GM18499 (cell line): ENCODE results near the gene ZBED4.
"Not testable (repeated sequence)": the region's sequence is repeated elsewhere in the genome, so short reads cannot be mapped to it uniquely, and the experiment has no call there.

Experiments
- ATAC-seq: cut with Tn5 transposase; IDR thresholded peaks from one replicate; pipeline ENCODE4 v1.9.1; 2021; ENCODE audit warnings: moderate number of reproducible peaks; ENCODE audit not compliant: insufficient read depth, unreplicated experiment

Gene ZBED4

DNA sequence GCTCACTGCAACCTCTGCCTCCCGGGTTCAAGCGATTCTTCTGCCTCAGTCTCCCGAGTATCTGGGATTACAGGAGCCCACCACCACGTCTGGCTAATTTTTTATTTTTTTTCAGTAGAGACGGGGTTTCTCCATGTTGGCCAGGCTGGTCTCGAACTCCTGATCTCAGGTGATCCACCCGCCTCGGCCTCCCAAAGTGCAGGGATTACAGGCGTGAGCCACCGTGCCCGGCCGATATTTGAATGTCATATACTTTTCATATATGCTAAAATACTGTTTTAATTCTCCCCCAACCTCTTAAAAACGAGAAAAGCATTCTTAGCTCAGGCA lies 1.1 kb upstream of the ZBED4 start:
- not testable (repeated sequence) for ATAC-seq

- ATAC-seq: peak; percentile 10
Measured at GRCh38 chr22:49853981-49854831, 562 bp downstream of the ZBED4 start.

DNA sequence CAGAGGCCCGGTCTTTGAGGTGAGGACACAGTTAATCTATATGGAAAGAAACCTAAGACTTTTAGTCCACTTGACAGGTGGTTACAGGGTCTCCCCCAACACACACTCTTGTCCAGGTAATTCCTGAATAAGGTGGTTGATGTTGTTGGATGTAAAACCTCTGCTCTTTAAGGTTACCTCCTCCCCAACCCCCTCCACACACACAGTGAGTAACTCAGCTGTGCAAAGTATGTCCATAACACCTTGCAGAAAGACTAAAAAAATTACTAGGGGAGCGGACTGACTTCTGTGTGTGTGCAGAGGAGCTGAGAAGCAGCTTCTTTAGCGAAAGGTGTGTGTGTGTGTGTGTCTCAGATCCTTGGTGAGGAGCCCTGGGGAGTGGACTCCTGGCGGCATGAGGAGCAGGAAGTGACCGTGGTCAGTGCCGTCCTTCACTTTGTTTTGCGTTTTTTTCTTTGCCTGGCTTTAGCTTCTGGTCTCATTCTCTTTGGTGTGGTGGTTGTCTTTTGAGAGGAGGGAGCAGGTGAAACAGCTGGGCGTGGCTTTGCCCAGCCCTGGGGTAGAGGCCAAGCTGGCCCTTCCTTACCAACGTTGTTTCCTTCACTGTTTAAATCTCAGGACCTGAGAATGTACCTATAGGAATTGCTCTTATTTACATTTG lies 1.7 kb downstream of the ZBED4 start:
- ATAC-seq: no peak

GRCh38 chr22:49856343-49856742 lies 2.7 kb downstream of the ZBED4 start:
- ATAC-seq: no peak

DNA sequence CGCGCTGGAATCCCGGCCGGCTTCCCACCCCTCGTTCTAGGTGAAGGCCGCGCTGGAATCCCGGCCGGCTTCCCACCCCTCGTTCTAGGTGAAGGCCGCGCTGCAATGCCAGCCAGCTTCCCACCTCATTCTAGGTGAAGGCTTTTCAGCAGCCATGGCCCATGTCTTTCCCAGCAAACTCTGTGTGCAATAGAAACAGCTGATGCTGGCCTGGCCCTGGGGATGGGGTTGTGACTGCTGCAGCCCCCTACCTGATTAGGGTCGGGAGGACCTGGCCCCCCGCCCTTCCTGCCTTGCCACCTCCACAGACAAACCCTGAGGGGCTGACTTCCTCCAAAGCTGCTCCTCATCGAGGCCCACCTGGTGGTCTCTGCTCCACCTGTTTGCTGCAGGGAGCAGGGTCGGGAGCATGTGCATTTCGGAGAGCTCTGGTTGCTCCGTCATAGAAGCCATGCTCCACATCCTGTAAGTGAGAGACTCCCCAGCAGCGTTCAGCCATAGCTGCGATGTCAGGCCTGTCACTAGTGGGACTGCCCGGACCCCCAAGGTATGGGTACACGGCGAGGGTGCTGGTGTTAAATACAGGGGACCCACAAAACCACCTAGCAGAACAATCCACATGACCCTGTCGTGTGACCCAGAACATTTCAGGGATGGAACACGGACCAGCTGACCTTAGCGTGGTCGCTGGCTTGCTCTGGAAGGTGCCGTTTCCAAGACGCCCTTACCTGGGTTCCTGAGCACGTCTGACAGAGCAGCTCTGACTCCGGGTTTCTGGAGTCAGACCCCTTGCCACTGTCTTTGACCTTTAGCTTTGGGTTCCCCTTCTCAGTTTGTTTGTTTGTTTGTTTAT lies 3.3 kb downstream of the ZBED4 start:
- no peak for ATAC-seq

GRCh38 chr22:49858827-49859226 lies 5.2 kb downstream of the ZBED4 start:
- ATAC-seq: no peak

DNA sequence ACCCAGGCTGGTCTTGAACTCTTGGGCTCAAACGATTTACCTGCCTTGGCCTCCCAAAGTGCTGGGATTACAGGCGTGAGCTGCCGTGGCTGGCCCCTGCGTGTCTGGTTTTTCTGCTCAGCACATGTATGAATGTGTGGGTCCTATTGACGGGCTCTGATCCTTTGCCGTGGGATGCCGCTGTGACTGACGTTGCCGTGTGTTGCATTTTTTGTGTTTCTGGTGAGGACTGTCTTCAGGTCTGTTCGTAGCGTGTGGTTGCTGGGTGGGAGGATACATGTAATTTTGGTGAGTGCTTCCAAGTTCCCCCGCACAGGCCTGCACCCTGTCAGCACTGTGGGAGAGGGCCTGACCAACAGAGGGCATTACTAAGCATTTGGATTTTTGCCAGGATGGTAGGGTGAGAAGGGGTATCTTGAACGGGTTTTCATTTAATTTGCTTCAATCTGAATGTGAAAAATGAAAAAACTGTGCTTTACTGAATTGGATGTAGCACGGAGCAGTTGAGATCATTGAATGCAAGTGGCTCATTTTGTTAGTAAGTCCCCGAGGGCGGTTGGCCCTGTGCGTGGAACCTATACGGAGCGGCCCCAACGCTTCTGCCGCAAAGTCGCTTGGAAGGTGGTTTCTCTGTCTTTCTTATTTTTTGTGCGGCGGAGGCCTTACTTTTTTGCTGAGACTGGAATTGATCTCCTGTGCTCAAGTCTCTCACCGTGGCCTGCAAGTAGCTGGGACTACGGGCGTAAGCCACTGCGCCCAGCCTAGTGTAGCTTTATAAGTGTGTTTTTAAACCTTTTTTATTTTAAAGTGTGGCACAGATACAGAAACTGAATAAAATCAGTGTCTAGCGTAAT lies 8.2 kb downstream of the ZBED4 start:
- ATAC-seq: no peak

DNA sequence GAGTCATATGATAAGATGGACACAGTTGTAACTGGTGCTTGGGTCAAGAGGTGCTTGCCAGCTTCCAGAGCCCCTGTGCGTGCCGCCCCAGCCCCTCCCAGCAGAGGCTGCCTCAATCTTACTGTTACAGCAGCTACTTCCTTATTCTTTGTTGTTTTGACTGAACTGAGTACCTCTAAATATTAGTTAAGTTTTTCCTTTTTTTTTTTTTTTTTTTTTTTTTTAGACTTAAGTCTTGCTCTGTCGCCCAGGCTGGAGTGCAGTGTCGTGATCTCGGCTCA lies 8.8 kb downstream of the ZBED4 start:
- no peak for ATAC-seq

DNA sequence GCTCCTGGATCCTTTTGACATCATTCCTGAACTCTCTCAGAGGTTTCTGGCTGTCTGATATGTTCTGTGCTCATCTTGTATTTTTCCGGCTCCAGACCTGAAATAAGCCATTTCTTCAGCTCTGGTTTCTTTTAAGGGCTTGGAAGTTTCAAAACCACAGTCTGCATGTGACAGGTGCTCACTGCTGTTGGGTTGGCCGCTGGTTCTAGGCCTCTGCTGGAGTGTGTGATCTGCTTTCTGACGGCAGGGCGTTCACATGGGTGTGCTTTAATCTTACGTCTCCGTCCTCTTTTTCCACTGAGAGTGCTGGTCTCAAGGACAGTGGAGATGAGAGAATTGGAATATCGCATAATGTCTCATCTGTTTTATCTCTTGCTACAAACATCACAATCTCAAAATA lies 10.3 kb downstream of the ZBED4 start:
- ATAC-seq: no peak

DNA sequence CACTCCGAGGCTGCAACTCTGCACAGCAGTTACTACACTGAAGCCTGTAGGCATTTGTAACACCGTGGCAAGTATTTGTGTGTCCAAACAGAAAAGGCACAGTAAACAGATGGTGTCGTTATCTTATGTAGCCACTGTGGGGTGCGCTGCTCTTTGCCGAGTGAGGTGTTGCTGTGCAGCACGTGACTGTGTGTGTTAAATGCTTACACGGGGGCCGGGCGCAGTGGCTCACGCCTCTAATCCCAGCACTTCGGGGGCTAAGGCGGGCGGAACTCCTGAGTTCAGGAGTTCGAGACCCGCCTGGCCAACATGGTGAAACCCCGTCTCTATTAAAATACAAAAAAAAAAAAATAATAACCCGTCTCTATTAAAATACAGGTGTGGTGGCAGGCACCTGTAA lies 11.5 kb downstream of the ZBED4 start:
- ATAC-seq: no peak

DNA sequence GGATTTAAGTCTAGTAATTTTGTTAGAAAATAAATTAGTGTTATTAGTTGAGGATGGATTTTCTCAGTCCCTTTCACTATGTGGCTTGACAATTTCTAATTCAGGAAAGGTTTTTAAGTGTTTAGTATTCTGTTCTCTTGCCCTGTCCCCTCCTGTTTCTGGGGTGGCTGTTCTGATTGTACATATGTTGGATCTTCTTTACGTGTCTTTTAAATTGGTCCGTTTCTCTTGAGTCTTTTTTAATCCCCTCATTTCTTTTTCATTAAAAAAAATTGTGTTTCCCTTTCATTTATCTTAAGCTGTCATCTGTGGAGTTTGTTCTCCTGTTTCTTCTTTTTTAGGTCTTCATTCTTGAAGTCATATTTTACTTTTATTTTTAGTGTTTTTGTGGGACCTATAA lies 12.5 kb downstream of the ZBED4 start:
- no peak for ATAC-seq

GRCh38 chr22:49866646-49867045 lies 13.0 kb downstream of the ZBED4 start:
- no peak for ATAC-seq

GRCh38 chr22:49867303-49868265 lies 13.9 kb downstream of the ZBED4 start:
- ATAC-seq: no peak

GRCh38 chr22:49869086-49869830 lies 15.6 kb downstream of the ZBED4 start:
- no peak for ATAC-seq

DNA sequence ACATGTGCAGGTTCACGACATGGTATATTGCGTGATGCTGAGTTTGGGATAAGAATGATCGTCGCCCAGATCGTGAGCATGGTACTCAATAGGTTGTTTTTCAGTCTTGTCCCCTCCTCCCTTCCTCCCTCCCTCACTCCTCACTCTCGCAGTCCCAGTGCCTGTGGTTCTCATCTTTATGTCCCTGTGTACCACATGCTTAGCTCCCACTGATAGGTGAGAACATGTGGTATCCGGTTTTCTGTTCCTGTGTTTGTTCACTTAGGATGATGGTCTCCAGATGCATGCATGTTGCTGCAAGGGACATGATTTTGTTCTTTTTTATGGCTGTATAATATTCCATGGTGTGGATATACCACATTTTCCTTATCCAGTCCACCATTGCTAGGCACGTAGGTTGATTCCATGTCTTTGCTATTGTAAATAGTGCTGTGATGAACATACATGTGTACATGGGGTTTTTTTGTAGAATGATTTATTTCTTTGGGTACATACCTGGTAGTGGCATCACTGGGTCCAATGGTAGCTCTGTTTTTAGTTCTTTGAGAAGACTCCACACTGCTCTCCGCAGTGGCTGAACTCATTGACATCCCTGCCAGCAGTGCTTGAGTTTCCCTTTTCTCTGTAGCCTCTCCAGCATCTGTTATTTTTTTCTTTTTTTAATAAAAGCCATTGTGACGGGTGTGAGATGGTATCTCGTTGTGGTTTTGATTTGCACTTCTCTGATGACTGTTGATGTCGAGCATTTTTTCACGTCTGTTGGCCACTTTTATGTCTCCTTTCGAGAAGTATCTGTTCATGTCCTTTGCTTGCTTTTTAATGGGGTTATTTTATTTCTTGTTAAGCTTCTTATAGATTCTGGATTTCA lies 16.4 kb downstream of the ZBED4 start:
- ATAC-seq: no peak

- ATAC-seq: no peak
Measured at GRCh38 chr22:49871482-49871881, 17.8 kb downstream of the ZBED4 start.

- no peak for ATAC-seq
Measured at GRCh38 chr22:49872347-49872746, 18.7 kb downstream of the ZBED4 start.
